Thymus (tissue), 11 donors: ENCODE measurements around the gene PPRC1. TPM values are rescaled to one million over a fixed set of nuclear protein-coding genes. Genes with fewer than 3 reads are reported as not detected.
A peak's percentile ranks its signal among the peaks of the same experiment; 100 is the strongest.

Source experiments
- DNase-seq, 9 donors: peaks; one replicate each; pipeline ENCODE4 v3.0.0-alpha.2; 2013; ENCODE audit warnings: low spot score in 9 of 9, low read depth in 6 of 9, missing footprints in 1 of 9
- H3K27ac ChIP-seq, 2 donors: one replicate each; pipeline ENCODE4 v1.5.1; 2013; ENCODE audit warnings: control low read depth in 1 of 2, low read depth in 1 of 2, low read length in 1 of 2, mild to moderate bottlenecking in 1 of 2, moderate library complexity in 1 of 2
- H3K27me3 ChIP-seq, 2 donors: one replicate each; pipeline ENCODE4 v1.5.1; 2013; ENCODE audit warnings: low read length in 1 of 2; ENCODE audit not compliant: control insufficient read depth in 2 of 2, insufficient read depth in 1 of 2
- H3K36me3 ChIP-seq, 2 donors: one replicate each; pipeline ENCODE4 v1.5.1; 2013; ENCODE audit warnings: low read length in 1 of 2, mild to moderate bottlenecking in 1 of 2, moderate library complexity in 1 of 2; ENCODE audit not compliant: control insufficient read depth in 2 of 2, insufficient read depth in 2 of 2
- H3K4me1 ChIP-seq, 2 donors: one replicate each; pipeline ENCODE4 v1.5.1; 2013; ENCODE audit warnings: low read length in 2 of 2; ENCODE audit not compliant: control insufficient read depth in 2 of 2, insufficient read depth in 2 of 2
- H3K4me3 ChIP-seq, 2 donors: one replicate each; pipeline ENCODE4 v1.5.1; 2013; ENCODE audit warnings: low read length in 2 of 2, control low read depth in 1 of 2, mild to moderate bottlenecking in 1 of 2
- H3K9me3 ChIP-seq, 2 donors: one replicate each; pipeline ENCODE4 v1.5.1; 2013; ENCODE audit warnings: low read length in 1 of 2, mild to moderate bottlenecking in 1 of 2; ENCODE audit not compliant: control insufficient read depth in 2 of 2, insufficient read depth in 1 of 2
- WGBS: extraction: QIAGEN DNeasy Blood & Tissue Kit; methylation state at CpG from one replicate; pipeline ENCODE4 v1.1.7; 2013; 5-methylcytosine and 5-hydroxymethylcytosine counted together
- polyA plus RNA-seq: library from polyadenylated mRNA; stranded (reverse); fragments of 200-250 nt; gene quantifications from one replicate; pipeline ENCODE4 v1.2.3, GENCODE V29; 2013
- total RNA-seq: library from RNA; stranded (reverse); fragments of 120-200 nt; gene quantifications from one replicate; pipeline ENCODE4 v1.2.4, GENCODE V29; 2013
- donor health status: healthy.

PPRC1 gene
- total and polyA plus RNA-seq, 2 donors = 7.6 to 19.3 TPM

DNA sequence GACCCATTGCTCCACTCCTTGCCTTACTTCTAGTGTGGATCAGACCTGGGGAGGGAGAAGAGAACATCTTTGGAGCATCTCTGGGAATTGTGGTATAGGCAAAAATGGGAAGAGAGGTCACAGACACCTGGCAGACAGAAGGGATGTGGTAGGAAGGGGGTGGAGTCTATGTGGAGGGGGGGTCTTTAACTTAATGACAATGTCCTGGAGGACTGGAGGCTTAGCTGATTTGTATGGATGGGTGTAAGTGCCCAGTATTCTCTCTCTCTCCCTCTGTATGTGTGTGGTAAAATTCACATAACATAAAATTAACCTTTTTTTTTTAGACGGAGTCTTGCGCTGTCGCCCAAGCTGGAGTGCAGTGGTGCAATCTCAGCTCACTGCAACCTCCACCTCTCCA, 9.6 kb upstream of the PPRC1 start:
- over 99% methylated on average over 3 of the region's 3 CpGs for WGBS
- H3K27me3 ChIP-seq = no peaks in the 10 kb centered on the region
- no peak overlapping the region for H3K27ac ChIP-seq
- no peak for DNase-seq
- no peak overlapping the region for H3K4me3 ChIP-seq
- H3K36me3 ChIP-seq = no peaks in the 10 kb centered on the region
- H3K4me1 ChIP-seq = peaks cover 19 to 37% of the 10 kb centered on the region in 2 donors
- H3K9me3 ChIP-seq = peaks cover 0 to 2% of the 10 kb centered on the region in 2 donors

DNA sequence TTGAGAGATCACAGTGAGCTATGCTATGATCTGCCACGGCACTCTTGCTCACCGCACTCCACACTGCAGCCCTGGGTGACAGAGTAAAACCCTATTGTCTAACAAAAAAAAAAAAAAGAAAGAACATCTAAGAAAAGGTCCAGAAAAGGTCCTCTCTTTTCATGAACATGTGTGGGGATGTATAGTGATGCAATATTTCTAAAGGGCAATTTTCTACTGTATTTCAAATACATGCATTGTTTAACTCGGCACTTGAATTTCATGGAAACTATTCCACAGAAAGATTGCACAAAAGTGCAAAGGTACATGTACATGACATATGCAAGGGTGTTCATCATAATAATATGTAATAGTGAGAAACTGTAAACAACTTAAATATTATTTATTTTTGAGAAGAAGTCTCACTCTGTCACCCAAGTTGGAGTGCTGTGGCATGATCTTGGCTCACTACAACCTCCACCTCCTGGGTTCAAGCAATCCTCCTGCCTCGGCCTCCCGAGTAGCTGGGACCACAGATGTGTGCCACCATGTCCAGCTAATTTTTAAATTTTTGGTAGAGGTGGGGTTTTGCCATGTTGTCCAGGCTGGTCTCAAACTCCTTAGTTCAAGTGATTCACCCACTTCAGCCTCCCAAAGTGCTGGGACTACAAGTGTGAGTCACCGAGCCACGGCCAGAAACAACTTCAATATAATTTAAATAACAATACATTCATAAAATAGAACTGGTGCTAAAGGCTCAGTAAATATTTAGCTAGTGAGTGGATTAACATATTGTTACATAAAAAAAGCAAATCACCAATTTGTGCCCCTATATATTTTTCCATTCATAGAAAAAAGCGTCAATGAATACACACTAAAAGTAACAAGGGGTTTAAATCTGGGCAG, 1.3 kb upstream of the PPRC1 start:
- H3K4me1 ChIP-seq = peaks cover 10 to 21% of the 10 kb centered on the region in 2 donors
- H3K9me3 ChIP-seq = no peaks in the 10 kb centered on the region
- no peak overlapping the region for H3K4me3 ChIP-seq
- no peaks in the 10 kb centered on the region for H3K36me3 ChIP-seq
- no peak overlapping the region for H3K27ac ChIP-seq
- H3K27me3 ChIP-seq = no peaks in the 10 kb centered on the region
- DNase-seq = no peak
- WGBS = 97% methylated on average over 8 of the region's 8 CpGs

DNA sequence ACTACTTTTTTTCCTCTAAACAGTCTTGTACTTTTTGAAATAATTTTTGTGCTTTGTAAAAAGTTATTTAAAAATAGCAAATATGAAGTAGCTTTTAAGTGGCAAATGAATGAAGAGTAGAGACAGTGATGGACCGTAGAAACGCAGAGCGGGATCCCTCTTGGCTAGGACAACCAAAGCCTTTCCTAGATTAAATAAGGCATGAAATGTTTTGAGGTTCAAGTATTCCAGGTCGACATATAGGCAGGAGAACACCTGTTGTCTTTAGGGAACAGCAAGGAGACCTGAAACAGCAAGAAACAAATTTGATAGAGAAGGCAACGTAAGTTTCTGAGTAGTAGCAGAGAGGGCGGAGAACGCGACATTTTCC, 662 bp upstream of the PPRC1 start:
- H3K9me3 ChIP-seq = no peaks in the 10 kb centered on the region
- no peaks in the 10 kb centered on the region for H3K27me3 ChIP-seq
- 39% methylated on average over 8 of the region's 8 CpGs for WGBS
- H3K27ac ChIP-seq = peak overlapping the region; percentile 50 to 64
- H3K4me1 ChIP-seq = peaks cover 10 to 21% of the 10 kb centered on the region in 2 donors
- no peak for DNase-seq
- no peaks in the 10 kb centered on the region for H3K36me3 ChIP-seq
- H3K4me3 ChIP-seq = peak overlapping the region; percentile 81 to 94

DNA sequence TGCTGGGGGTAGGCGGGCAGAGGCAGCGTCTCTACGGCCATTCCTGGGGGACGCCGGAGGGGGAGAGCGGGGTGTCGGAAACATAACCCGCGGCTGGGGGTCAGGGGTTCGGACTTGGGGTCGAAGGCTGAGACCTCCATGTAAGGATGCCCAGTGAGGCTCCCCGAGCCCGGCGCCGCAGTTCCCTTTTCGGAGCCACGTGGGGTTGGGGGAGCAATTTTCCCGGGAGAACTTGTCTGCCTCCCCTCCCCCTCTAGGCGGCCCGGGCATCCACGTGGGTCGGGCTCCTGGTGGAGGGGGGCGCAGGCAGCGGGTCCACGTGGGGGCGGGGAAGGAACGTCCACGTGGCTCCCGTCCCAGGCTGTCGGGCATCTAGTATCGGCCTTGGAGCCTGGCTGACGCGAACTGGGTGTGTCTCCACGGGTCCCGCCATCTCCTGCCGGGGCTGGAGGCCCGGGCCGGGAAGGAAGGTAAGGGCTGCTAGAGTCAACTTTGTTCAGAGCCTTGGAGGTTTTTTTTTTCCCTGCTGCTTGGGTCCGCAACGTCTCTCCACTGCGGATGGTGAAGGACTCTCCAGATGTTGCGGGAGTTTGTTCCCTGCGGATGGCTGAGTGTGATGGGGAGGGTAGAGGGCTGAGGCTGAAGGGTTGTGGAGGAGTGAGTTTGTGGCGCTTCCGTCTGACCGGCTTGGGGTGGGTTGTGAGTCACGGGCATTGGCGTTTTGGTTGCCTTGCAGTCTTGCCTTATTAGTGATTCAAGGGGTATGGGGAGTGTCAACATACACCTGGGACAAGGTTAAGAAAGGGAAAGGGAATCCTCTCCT, 744 bp downstream of the PPRC1 start:
- peak in 3 of 9 donors; percentile 19 to 48 (median 35) for DNase-seq
- peak overlapping the region; percentile 80 to 91 for H3K27ac ChIP-seq
- H3K9me3 ChIP-seq = no peaks in the 10 kb centered on the region
- H3K27me3 ChIP-seq = no peaks in the 10 kb centered on the region
- H3K36me3 ChIP-seq = peaks cover 10% of the 10 kb centered on the region in 2 donors
- under 1% methylated on average over 48 of the region's 48 CpGs for WGBS
- H3K4me3 ChIP-seq = peak overlapping the region; percentile 81 to 94
- peaks cover 10 to 21% of the 10 kb centered on the region in 2 donors for H3K4me1 ChIP-seq

GRCh38 chr10:102134416-102134815, 1.6 kb downstream of the PPRC1 start:
- Histone ChIP-seq H3K36me3 (peaks cover 18 to 19% of the 10 kb centered on the region in 2 donors), H3K9me3 (no peaks in the 10 kb centered on the region), H3K27me3 (no peaks in the 10 kb centered on the region), H3K27ac (no peak overlapping the region), H3K4me1 (peaks cover 10 to 21% of the 10 kb centered on the region in 2 donors), H3K4me3 (peak overlapping the region; percentile 81 to 94)
- 93% methylated on average over 2 of the region's 2 CpGs for WGBS
- DNase-seq = no peak

DNA sequence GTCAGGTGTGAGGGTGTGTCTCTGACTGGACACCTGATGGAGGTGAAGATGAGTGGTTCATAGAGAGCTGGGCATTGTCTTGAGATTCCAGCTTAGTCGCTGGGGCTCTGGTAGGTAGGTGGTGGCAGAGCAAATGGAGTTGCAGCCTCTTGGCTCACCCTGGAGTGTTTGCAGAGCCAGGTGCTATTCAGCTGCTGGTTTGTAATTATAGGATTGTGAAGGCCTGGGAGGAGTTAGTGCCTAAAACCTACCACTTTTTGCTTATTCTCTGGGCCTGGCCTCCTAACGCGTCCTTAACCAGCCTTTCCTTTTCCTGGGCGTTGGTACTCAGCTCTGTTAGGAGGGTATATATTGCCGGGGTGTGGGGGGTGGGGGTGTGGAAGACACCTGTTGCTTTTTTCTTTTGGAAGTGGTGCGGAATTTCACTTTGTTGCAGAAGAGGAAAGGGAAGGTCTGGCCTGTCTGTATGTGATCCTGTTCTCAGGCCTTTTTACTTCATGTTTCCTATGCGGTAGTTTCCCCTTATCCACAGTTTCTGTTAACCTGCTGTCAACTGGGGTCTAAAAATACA, 3.2 kb downstream of the PPRC1 start:
- no peak for DNase-seq

DNA sequence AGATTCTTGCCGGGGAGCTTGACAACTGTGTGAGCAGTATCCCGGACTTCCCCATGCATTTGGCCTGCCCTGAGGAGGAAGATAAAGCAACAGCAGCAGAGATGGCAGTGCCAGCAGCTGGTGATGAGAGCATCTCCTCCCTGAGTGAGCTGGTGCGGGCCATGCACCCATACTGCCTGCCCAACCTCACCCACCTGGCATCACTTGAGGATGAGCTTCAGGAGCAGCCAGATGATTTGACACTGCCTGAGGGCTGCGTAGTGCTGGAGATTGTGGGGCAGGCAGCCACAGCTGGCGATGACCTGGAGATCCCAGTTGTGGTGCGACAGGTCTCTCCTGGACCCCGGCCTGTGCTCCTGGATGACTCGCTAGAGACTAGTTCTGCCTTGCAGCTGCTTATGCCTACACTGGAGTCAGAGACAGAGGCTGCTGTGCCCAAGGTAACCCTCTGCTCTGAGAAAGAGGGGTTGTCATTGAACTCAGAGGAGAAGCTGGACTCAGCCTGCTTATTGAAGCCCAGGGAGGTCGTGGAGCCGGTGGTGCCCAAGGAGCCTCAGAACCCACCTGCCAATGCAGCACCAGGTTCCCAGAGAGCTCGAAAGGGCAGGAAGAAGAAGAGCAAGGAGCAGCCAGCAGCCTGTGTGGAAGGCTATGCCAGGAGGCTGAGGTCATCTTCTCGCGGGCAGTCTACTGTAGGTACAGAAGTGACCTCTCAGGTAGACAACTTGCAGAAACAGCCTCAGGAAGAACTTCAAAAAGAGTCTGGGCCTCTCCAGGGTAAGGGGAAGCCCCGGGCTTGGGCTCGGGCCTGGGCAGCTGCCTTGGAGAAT, 6.7 kb downstream of the PPRC1 start:
- no peaks in the 10 kb centered on the region for H3K27me3 ChIP-seq
- 97% methylated on average over 15 of the region's 15 CpGs for WGBS
- H3K9me3 ChIP-seq = no peaks in the 10 kb centered on the region
- no peak overlapping the region for H3K27ac ChIP-seq
- H3K4me3 ChIP-seq = no peak overlapping the region
- peaks cover 0 to 7% of the 10 kb centered on the region in 2 donors for H3K4me1 ChIP-seq
- peaks cover 57 to 62% of the 10 kb centered on the region in 2 donors for H3K36me3 ChIP-seq
- no peak for DNase-seq

More for the DNA sequence above, 3.2 kb downstream of the PPRC1 start:
- H3K4me1 ChIP-seq = peaks cover 10 to 21% of the 10 kb centered on the region in 2 donors
- H3K27ac ChIP-seq = no peak overlapping the region
- H3K9me3 ChIP-seq = no peaks in the 10 kb centered on the region
- no peaks in the 10 kb centered on the region for H3K27me3 ChIP-seq
- peaks cover 35% of the 10 kb centered on the region in 2 donors for H3K36me3 ChIP-seq
- 96% methylated on average over 7 of the region's 7 CpGs for WGBS
- no peak overlapping the region for H3K4me3 ChIP-seq

- 95% methylated on average over 4 of the region's 4 CpGs for WGBS
- DNase-seq = no peak
- peaks cover 59 to 68% of the 10 kb centered on the region in 2 donors for H3K36me3 ChIP-seq
- H3K27me3 ChIP-seq = no peaks in the 10 kb centered on the region
- no peak overlapping the region for H3K4me3 ChIP-seq
- peaks cover 0 to 4% of the 10 kb centered on the region in 2 donors for H3K4me1 ChIP-seq
- H3K9me3 ChIP-seq = no peaks in the 10 kb centered on the region
- H3K27ac ChIP-seq = no peak overlapping the region
These were observed 7.4 kb downstream of the PPRC1 start for GRCh38 chr10:102140218-102140617.
